ENCODE data around the gene ERCC4. TPM values are rescaled to one million over a fixed set of nuclear protein-coding genes. Genes with fewer than 3 reads are reported as not detected.

The ERCC4 gene
- total RNA-seq (2022; extraction: Qiagen RNA extraction; ENCODE audit: low read depth) = 5.6 to 10.7 TPM (median 6.3 TPM) in 5 replicates

GRCh38 chr16:13919683-13920509 is at the start of gene ERCC4:
Gene ERCC4 (plus strand): TSS chr16:13920154. CDS start chr16:13920166, 12 bp downstream.

Other genes with a start within 250 kb of the ERCC4 start
- 10.9 to 19.9 TPM (median 15.9 TPM) in 5 replicates for gene MRTFB, start 151.2 kb downstream of the ERCC4 start, total RNA-seq (2022; extraction: Qiagen RNA extraction; ENCODE audit: low read depth)

All from A549 treated with DMSO at 1 μM for 4 hours (cell line).